ENCODE data around the gene XRCC5. TPM values are rescaled to one million over a fixed set of nuclear protein-coding genes. Genes with fewer than 3 reads are reported as not detected.

XRCC5 gene
- total RNA-seq, 1 experiment from 2014 or later = 322 TPM

DNA sequence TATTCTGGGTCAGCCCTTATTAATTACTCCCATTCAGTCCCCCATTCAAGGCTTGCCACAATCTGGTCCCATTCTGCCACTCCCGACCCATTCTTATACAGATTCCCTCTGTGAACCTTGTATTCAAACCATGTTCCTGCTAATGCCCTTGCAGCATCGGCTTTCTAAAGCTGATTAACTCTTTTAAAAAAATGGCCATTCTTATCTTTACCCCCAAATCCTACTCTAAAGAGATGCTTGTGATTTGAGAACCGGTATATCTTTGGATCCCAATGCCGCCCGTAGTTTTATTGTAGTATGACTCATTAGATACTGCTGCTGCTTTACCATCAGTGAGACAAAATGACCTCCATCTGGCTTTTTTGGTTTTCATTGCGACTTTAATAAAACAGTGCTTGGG is 72.2 kb downstream of the XRCC5 start:
- peaks cover 36% of the 10 kb centered on the region for H3K36me3 ChIP-seq (ENCODE audit: control insufficient read depth, insufficient read depth, low read length)
- H3K9me3 ChIP-seq (ENCODE audit: control insufficient read depth, insufficient read depth, low read depth, low read length) = no peaks in the 10 kb centered on the region
- H3K27me3 ChIP-seq (ENCODE audit: control insufficient read depth, insufficient read depth, low read length) = no peaks in the 10 kb centered on the region
- no peak overlapping the region for H3K4me3 ChIP-seq (ENCODE audit: low read depth in 2 of 2, low read length in 2 of 2)
- intact Hi-C loops (cut with micrococcal nuclease; ENCODE audit: unreplicated experiment) (no loop called here), in situ Hi-C loops (cut with HindIII; ENCODE audit: low pct_unique_long_range_greater_than_20kb, low sequenced_read_pairs) (no loop called here)
- no peak for TF ChIP-seq SIN3A (IDR thresholded peaks at IDR 0.05; ENCODE audit: borderline replicate concordance, insufficient read depth, low read depth, low read length)
- TF ChIP-seq REST (IDR thresholded peaks at IDR 0.05; ENCODE audit: insufficient read depth in 1 of 2, low read depth in 2 of 2, low read length in 1 of 2) = no peak
- no peak for TF ChIP-seq POLR2AphosphoS5 (IDR thresholded peaks at IDR 0.05; ENCODE audit: low read depth, low read length)
- no peaks in the 10 kb centered on the region for H3K4me1 ChIP-seq (ENCODE audit: control insufficient read depth, insufficient read depth, low read length)
- no TSS peak for BruUV-seq (replicated peaks)
- H3K27ac ChIP-seq (ENCODE audit: low read length) = no peak overlapping the region
- DNase-seq (ENCODE audit: low read depth, low spot score) = no peak
- CTCF ChIA-PET = no interaction called here
- POLR2A ChIA-PET = no interaction called here
- no peak for ATAC-seq

DNA sequence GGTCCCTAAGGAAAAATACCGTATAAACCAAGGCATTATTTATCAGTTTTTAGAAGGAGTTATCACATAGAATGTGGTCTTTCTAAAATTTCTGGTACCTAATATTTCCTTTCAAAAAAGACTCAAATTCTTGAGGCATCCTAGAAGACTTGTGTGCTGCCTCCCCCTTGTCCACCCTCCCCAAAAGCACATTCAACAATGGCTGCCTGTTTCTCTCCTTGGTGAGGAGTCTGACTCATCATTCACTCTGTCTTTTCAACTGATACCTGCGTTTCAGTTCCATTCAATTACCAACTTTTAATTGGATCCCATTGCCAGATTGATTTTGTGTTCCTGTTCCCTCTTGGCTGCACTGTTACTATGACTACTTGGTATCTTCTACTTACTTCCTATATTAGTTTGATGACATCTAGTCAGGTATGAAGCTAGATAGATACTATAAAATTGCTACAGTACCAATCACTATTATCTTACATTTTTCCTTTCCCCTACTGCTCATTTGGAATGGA is 72.9 kb downstream of the XRCC5 start:
- H3K27ac ChIP-seq (ENCODE audit: low read length) = no peak overlapping the region
- POLR2A ChIA-PET = no interaction called here
- intact Hi-C loops (cut with micrococcal nuclease; ENCODE audit: unreplicated experiment) (no loop called here), in situ Hi-C loops (cut with HindIII; ENCODE audit: low pct_unique_long_range_greater_than_20kb, low sequenced_read_pairs) (no loop called here)
- CTCF ChIA-PET = no interaction called here
- H3K4me3 ChIP-seq (ENCODE audit: low read depth in 2 of 2, low read length in 2 of 2) = no peak overlapping the region
- H3K9me3 ChIP-seq (ENCODE audit: control insufficient read depth, insufficient read depth, low read depth, low read length) = no peaks in the 10 kb centered on the region
- no peaks in the 10 kb centered on the region for H3K4me1 ChIP-seq (ENCODE audit: control insufficient read depth, insufficient read depth, low read length)
- H3K36me3 ChIP-seq (ENCODE audit: control insufficient read depth, insufficient read depth, low read length) = peaks cover 32% of the 10 kb centered on the region
- no peaks in the 10 kb centered on the region for H3K27me3 ChIP-seq (ENCODE audit: control insufficient read depth, insufficient read depth, low read length)
- TF ChIP-seq POLR2AphosphoS5 (IDR thresholded peaks at IDR 0.05; ENCODE audit: low read depth, low read length) (no peak), SIN3A (IDR thresholded peaks at IDR 0.05; ENCODE audit: borderline replicate concordance, insufficient read depth, low read depth, low read length) (no peak), REST (IDR thresholded peaks at IDR 0.05; ENCODE audit: insufficient read depth in 1 of 2, low read depth in 2 of 2, low read length in 1 of 2) (no peak), TCF7L2 (IDR thresholded peaks at IDR 0.05; ENCODE audit: low read depth, low read length) (no peak)
- TF ChIP-seq, protein P1, sequence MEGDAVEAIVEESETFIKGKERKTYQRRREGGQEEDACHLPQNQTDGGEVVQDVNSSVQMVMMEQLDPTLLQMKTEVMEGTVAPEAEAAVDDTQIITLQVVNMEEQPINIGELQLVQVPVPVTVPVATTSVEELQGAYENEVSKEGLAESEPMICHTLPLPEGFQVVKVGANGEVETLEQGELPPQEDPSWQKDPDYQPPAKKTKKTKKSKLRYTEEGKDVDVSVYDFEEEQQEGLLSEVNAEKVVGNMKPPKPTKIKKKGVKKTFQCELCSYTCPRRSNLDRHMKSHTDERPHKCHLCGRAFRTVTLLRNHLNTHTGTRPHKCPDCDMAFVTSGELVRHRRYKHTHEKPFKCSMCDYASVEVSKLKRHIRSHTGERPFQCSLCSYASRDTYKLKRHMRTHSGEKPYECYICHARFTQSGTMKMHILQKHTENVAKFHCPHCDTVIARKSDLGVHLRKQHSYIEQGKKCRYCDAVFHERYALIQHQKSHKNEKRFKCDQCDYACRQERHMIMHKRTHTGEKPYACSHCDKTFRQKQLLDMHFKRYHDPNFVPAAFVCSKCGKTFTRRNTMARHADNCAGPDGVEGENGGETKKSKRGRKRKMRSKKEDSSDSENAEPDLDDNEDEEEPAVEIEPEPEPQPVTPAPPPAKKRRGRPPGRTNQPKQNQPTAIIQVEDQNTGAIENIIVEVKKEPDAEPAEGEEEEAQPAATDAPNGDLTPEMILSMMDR (IDR thresholded peaks at IDR 0.05) = no peak
- no peak for ATAC-seq
- DNase-seq (ENCODE audit: low read depth, low spot score) = no peak
- no TSS peak for BruUV-seq (replicated peaks)
